Measurements from ENCODE around the gene RTKN. TPM values are rescaled to one million over a fixed set of nuclear protein-coding genes. Genes with fewer than 3 reads are reported as not detected.

Gene RTKN
- total and polyA plus RNA-seq, 2 of the 13 experiments (the other 11 are each of a cell fraction or from before 2014, with no cell fraction given), result 159 to 166 TPM

DNA sequence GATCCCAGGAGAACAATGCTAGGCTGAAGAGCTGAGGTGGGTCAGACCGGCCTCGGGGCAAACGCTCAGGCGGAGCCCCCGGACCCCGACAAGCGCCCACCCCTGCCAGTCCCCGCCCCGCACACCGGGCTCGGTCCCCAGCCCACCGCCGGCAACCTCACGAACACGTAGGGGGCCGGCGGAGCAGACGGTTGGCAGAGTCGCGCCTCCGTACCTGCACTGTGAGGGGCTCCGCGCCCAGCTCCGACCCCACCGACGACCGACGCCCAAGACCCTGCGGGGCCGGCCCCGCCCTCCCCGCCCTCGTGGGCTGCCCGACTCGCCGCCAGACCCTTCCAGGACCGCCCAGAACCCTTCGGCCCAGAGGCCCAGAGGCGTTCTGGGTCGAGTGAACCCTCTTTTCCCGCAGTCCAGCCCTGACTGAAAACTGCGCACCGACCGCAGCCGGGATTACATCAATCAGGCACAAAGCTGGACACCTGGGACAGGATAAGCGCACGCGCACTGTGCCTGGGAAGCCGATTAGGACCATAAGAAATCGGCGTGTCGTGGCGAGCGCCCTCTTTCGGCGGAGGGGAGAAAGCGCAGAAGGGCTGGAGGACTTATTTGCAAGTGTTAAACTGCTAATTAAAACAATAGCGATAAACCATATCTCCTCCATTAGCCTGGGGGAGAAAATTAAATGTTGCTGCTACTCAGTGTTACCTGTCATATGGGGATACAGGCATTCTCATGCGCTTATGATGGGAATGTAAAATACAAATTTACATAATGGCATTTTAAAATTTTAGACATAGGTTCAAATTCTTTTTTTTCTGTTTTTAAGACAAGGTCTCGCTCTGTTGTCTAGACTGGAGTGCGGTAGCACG is 49.9 kb downstream of the RTKN start (continued):
- TF ChIP-seq ZFYVE20 (CRISPR knock-in tag; IDR thresholded peaks at IDR 0.05; ENCODE audit: borderline replicate concordance, low read depth) (no peak), ZNF850 (CRISPR knock-in tag; conservative IDR thresholded peaks at IDR 0.05) (no peak), MBD4 (IDR thresholded peaks at IDR 0.05; ENCODE audit: borderline replicate concordance, low read length) (no peak), ZNF326 (CRISPR knock-in tag; IDR thresholded peaks at IDR 0.05; ENCODE audit: borderline replicate concordance) (peak; percentile 13; the same call in 1 of the 2 replicates), ONECUT2 (CRISPR knock-in tag; IDR thresholded peaks at IDR 0.05) (0 out of 2 replicates have a peak, but pooled peaks have one; percentile 2), CREM (IDR thresholded peaks at IDR 0.05) (no peak), CREM (CRISPR knock-in tag; IDR thresholded peaks at IDR 0.05) (no peak), ZNF776 (CRISPR knock-in tag; IDR thresholded peaks at IDR 0.05) (peak; percentile 74; the same call in 1 of the 2 replicates)
- TF ChIP-seq, protein P1, sequence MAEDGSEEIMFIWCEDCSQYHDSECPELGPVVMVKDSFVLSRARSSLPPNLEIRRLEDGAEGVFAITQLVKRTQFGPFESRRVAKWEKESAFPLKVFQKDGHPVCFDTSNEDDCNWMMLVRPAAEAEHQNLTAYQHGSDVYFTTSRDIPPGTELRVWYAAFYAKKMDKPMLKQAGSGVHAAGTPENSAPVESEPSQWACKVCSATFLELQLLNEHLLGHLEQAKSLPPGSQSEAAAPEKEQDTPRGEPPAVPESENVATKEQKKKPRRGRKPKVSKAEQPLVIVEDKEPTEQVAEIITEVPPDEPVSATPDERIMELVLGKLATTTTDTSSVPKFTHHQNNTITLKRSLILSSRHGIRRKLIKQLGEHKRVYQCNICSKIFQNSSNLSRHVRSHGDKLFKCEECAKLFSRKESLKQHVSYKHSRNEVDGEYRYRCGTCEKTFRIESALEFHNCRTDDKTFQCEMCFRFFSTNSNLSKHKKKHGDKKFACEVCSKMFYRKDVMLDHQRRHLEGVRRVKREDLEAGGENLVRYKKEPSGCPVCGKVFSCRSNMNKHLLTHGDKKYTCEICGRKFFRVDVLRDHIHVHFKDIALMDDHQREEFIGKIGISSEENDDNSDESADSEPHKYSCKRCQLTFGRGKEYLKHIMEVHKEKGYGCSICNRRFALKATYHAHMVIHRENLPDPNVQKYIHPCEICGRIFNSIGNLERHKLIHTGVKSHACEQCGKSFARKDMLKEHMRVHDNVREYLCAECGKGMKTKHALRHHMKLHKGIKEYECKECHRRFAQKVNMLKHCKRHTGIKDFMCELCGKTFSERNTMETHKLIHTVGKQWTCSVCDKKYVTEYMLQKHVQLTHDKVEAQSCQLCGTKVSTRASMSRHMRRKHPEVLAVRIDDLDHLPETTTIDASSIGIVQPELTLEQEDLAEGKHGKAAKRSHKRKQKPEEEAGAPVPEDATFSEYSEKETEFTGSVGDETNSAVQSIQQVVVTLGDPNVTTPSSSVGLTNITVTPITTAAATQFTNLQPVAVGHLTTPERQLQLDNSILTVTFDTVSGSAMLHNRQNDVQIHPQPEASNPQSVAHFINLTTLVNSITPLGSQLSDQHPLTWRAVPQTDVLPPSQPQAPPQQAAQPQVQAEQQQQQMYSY (CRISPR knock-in tag; IDR thresholded peaks at IDR 0.05), result no peak
- TF ChIP-seq, protein P2, sequence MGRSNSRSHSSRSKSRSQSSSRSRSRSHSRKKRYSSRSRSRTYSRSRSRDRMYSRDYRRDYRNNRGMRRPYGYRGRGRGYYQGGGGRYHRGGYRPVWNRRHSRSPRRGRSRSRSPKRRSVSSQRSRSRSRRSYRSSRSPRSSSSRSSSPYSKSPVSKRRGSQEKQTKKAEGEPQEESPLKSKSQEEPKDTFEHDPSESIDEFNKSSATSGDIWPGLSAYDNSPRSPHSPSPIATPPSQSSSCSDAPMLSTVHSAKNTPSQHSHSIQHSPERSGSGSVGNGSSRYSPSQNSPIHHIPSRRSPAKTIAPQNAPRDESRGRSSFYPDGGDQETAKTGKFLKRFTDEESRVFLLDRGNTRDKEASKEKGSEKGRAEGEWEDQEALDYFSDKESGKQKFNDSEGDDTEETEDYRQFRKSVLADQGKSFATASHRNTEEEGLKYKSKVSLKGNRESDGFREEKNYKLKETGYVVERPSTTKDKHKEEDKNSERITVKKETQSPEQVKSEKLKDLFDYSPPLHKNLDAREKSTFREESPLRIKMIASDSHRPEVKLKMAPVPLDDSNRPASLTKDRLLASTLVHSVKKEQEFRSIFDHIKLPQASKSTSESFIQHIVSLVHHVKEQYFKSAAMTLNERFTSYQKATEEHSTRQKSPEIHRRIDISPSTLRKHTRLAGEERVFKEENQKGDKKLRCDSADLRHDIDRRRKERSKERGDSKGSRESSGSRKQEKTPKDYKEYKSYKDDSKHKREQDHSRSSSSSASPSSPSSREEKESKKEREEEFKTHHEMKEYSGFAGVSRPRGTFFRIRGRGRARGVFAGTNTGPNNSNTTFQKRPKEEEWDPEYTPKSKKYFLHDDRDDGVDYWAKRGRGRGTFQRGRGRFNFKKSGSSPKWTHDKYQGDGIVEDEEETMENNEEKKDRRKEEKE (IDR thresholded peaks at IDR 0.05), result no peak
- TF ChIP-seq, protein P3, sequence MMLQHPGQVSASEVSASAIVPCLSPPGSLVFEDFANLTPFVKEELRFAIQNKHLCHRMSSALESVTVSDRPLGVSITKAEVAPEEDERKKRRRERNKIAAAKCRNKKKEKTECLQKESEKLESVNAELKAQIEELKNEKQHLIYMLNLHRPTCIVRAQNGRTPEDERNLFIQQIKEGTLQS (CRISPR knock-in tag; IDR thresholded peaks at IDR 0.05), result no peak; the same call in 1 of the 2 replicates
- TF ChIP-seq, protein P4, sequence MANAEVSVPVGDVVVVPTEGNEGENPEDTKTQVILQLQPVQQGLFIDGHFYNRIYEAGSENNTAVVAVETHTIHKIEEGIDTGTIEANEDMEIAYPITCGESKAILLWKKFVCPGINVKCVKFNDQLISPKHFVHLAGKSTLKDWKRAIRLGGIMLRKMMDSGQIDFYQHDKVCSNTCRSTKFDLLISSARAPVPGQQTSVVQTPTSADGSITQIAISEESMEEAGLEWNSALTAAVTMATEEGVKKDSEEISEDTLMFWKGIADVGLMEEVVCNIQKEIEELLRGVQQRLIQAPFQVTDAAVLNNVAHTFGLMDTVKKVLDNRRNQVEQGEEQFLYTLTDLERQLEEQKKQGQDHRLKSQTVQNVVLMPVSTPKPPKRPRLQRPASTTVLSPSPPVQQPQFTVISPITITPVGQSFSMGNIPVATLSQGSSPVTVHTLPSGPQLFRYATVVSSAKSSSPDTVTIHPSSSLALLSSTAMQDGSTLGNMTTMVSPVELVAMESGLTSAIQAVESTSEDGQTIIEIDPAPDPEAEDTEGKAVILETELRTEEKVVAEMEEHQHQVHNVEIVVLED (CRISPR knock-in tag; IDR thresholded peaks at IDR 0.05; ENCODE audit: borderline replicate concordance), result peak; percentile 63
- TF ChIP-seq, protein P5, sequence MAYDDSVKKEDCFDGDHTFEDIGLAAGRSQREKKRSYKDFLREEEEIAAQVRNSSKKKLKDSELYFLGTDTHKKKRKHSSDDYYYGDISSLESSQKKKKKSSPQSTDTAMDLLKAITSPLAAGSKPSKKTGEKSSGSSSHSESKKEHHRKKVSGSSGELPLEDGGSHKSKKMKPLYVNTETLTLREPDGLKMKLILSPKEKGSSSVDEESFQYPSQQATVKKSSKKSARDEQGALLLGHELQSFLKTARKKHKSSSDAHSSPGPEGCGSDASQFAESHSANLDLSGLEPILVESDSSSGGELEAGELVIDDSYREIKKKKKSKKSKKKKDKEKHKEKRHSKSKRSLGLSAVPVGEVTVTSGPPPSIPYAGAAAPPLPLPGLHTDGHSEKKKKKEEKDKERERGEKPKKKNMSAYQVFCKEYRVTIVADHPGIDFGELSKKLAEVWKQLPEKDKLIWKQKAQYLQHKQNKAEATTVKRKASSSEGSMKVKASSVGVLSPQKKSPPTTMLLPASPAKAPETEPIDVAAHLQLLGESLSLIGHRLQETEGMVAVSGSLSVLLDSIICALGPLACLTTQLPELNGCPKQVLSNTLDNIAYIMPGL (CRISPR knock-in tag; IDR thresholded peaks at IDR 0.05; ENCODE audit: borderline replicate concordance in 1 of 2, low read depth in 1 of 2), result peak; percentile 95 to 96
